ENCODE results near the gene MXD3. TPM values are rescaled to one million over a fixed set of nuclear protein-coding genes. Genes with fewer than 3 reads are reported as not detected.

The MXD3 gene
- total and polyA plus RNA-seq, 2 donors (not counting 3 experiments of a cell fraction or from before 2014, with no cell fraction given), result 38.4 to 44.2 TPM

DNA sequence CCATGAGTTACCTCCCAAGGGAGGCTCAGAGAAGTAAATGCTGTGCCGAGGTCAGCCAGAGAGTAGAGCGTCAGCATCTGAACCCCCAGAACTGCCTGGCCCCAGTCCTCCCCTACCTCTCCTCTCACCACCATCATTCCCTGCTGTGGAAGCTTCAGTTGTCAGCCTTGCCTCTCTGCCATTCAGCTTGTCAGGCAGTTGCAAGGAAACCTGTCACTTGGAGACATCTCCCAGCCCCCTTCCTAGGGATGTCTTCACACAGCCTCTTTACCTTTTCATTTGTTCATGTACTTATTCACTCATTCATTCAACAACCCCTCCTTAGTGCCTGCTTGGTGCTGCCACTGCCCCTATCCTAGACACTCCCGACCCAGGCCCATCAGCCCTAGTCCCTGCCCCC, 48.2 kb upstream of the MXD3 start:
- Histone ChIP-seq H3K27ac (ENCODE audit: insufficient read depth, low read depth, low read length) (no peak overlapping the region), H3K9ac (replicated peaks; ENCODE audit: extremely low read depth, insufficient read depth, low read length) (no peak overlapping the region), H3K9me3 (replicated peaks; ENCODE audit: control insufficient read depth, insufficient read depth, low read length) (no peaks in the 10 kb centered on the region), H3K4me2 (ENCODE audit: insufficient read depth, low read length) (no peak overlapping the region), H3K27me3 (ENCODE audit: control insufficient read depth in 2 of 2, insufficient read depth in 2 of 2, low read length in 2 of 2) (no peaks in the 10 kb centered on the region), H3K36me3 (ENCODE audit: control insufficient read depth in 2 of 2, extremely low read depth in 1 of 2, insufficient read depth in 2 of 2, low read length in 2 of 2) (no peaks in the 10 kb centered on the region), H3K4me3 (replicated peaks in 1 of 3; ENCODE audit: insufficient read depth in 1 of 3, low read depth in 1 of 3, low read length in 3 of 3) (no peak overlapping the region), H3K79me2 (ENCODE audit: control insufficient read depth, insufficient read depth, low read length) (no peaks in the 10 kb centered on the region), H2AFZ (ENCODE audit: low read depth, low read length) (no peak overlapping the region), H4K20me1 (replicated peaks; ENCODE audit: control insufficient read depth, extremely low read depth, insufficient read depth, low read length) (no peaks in the 10 kb centered on the region), H3K4me1 (ENCODE audit: control insufficient read depth, extremely low read depth, insufficient read depth, low read length) (peaks cover 19% of the 10 kb centered on the region), H3K9me1 (replicated peaks; ENCODE audit: control insufficient read depth, extremely low read depth, insufficient read depth, low read length) (no peaks in the 10 kb centered on the region)
- CTCF ChIA-PET, result interaction anchor here (1.6 to 2.4 kb wide), 2 partner anchors 24 to 50 kb away, joined by 3 to 8 read pairs; no protein-coding TSS in a partner anchor
- no TSS peak for BruUV-seq (replicated peaks)
- no peak for DNase-seq (ENCODE audit: low read depth, low spot score)
- dilution Hi-C loops (cut with MboI; ENCODE audit: extremely low pct_ligation_motif_present, low sequenced_read_pairs), result loop anchor here (5.0 kb wide), 1 partner anchor 38 kb away; no protein-coding TSS in a partner anchor
- POLR2A ChIA-PET, result interaction anchor here (1.0 kb wide), 1 partner anchor 11 kb away, joined by 3 read pairs; no protein-coding TSS in a partner anchor
- intact Hi-C loops (cut with micrococcal nuclease), result no loop called here
- no peak for FAIRE-seq
- TF ChIP-seq, protein P1, sequence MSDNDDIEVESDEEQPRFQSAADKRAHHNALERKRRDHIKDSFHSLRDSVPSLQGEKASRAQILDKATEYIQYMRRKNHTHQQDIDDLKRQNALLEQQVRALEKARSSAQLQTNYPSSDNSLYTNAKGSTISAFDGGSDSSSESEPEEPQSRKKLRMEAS (IDR thresholded peaks at IDR 0.05; ENCODE audit: insufficient read depth, insufficient read length), result no peak
- TF ChIP-seq EZH2 (IDR thresholded peaks at IDR 0.05; ENCODE audit: borderline replicate concordance, low read depth, low read length, severe bottlenecking), result no peak
- no peak for TF ChIP-seq GATA2 (IDR thresholded peaks at IDR 0.05; ENCODE audit: insufficient read depth, insufficient read length, low read depth, low read length)
- TF ChIP-seq, protein P2, sequence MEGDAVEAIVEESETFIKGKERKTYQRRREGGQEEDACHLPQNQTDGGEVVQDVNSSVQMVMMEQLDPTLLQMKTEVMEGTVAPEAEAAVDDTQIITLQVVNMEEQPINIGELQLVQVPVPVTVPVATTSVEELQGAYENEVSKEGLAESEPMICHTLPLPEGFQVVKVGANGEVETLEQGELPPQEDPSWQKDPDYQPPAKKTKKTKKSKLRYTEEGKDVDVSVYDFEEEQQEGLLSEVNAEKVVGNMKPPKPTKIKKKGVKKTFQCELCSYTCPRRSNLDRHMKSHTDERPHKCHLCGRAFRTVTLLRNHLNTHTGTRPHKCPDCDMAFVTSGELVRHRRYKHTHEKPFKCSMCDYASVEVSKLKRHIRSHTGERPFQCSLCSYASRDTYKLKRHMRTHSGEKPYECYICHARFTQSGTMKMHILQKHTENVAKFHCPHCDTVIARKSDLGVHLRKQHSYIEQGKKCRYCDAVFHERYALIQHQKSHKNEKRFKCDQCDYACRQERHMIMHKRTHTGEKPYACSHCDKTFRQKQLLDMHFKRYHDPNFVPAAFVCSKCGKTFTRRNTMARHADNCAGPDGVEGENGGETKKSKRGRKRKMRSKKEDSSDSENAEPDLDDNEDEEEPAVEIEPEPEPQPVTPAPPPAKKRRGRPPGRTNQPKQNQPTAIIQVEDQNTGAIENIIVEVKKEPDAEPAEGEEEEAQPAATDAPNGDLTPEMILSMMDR (IDR thresholded peaks at IDR 0.05; ENCODE audit: extremely low read depth in 1 of 2, insufficient read depth in 1 of 2, low read depth in 1 of 2, low read length in 2 of 2), result no peak
- no peak for TF ChIP-seq FOS (IDR thresholded peaks at IDR 0.05; ENCODE audit: borderline replicate concordance, insufficient read depth, low read length)
- TF ChIP-seq MYC (IDR thresholded peaks at IDR 0.05; ENCODE audit: low read depth, low read length), result no peak
- no peak for TF ChIP-seq POLR2A (IDR thresholded peaks at IDR 0.05; ENCODE audit: low read depth, low read length)
- TF ChIP-seq POLR2AphosphoS5 (IDR thresholded peaks at IDR 0.05; ENCODE audit: insufficient read depth, low read depth, low read length), result no peak
- TF ChIP-seq JUN (IDR thresholded peaks at IDR 0.05; ENCODE audit: borderline replicate concordance, insufficient read depth, insufficient read length, low read depth), result no peak

Measured in endothelial cell of umbilical vein (primary cell).